HG02870 (cell line): Measurements from ENCODE around the gene CD180.

Source experiments
- ATAC-seq: cut with Tn5 transposase; IDR thresholded peaks from one replicate; pipeline ENCODE4 v1.9.1; 2021; ENCODE audit warnings: mild to moderate bottlenecking, moderate library complexity; ENCODE audit not compliant: unreplicated experiment

CD180 gene

GRCh38 chr5:67196537-67197059, at the start of gene CD180:
Gene CD180 (minus strand): TSS chr5:67196799. CDS start chr5:67196641, 158 bp downstream.
- ATAC-seq: no peak

GRCh38 chr5:67246108-67246507, 49.5 kb upstream of the CD180 start:
- ATAC-seq: no peak

- no peak for ATAC-seq
Measured at GRCh38 chr5:67245259-67245846, 48.8 kb upstream of the CD180 start.

GRCh38 chr5:67244345-67244793, 47.8 kb upstream of the CD180 start:
- ATAC-seq: no peak

- no peak for ATAC-seq
Measured at GRCh38 chr5:67243944-67244343, 47.3 kb upstream of the CD180 start.

GRCh38 chr5:67243349-67243748, 46.8 kb upstream of the CD180 start:
- no peak for ATAC-seq

GRCh38 chr5:67241326-67241725, 44.7 kb upstream of the CD180 start:
- no peak for ATAC-seq

- no peak for ATAC-seq
Measured at GRCh38 chr5:67240846-67241245, 44.2 kb upstream of the CD180 start.

GRCh38 chr5:67240065-67240464, 43.5 kb upstream of the CD180 start:
- no peak for ATAC-seq

- ATAC-seq: no peak
Measured at GRCh38 chr5:67238191-67238590, 41.6 kb upstream of the CD180 start.

GRCh38 chr5:67235399-67236110, 39.0 kb upstream of the CD180 start:
- no peak for ATAC-seq

GRCh38 chr5:67234671-67235176, 38.1 kb upstream of the CD180 start:
- ATAC-seq: no peak

- no peak for ATAC-seq
Measured at GRCh38 chr5:67233075-67233474, 36.5 kb upstream of the CD180 start.

- no peak for ATAC-seq
Measured at GRCh38 chr5:67223211-67223610, 26.6 kb upstream of the CD180 start.

- ATAC-seq: peak; percentile 22
Measured at GRCh38 chr5:67222243-67223025, 25.8 kb upstream of the CD180 start.

GRCh38 chr5:67221487-67222242, 25.1 kb upstream of the CD180 start:
- ATAC-seq: peak; percentile 93

- no peak for ATAC-seq
Measured at GRCh38 chr5:67216564-67216963, 20.0 kb upstream of the CD180 start.

- peak; percentile 99 for ATAC-seq
Measured at GRCh38 chr5:67215519-67216471, 19.2 kb upstream of the CD180 start.

- no peak for ATAC-seq
Measured at GRCh38 chr5:67214707-67215447, 18.3 kb upstream of the CD180 start.
